GM18502 (cell line): ENCODE measurements around the gene CENPP.
"Not testable (repeated sequence)": the region's sequence is repeated elsewhere in the genome, so short reads cannot be mapped to it uniquely, and the experiment has no call there.

Experiments used
- ATAC-seq: cut with Tn5 transposase; IDR thresholded peaks from one replicate; pipeline ENCODE4 v1.9.1; 2021; ENCODE audit warnings: mild to moderate bottlenecking; ENCODE audit not compliant: unreplicated experiment, poor library complexity

CENPP gene

GRCh38 chr9:92608909-92609445, 283.2 kb downstream of the CENPP start:
- ATAC-seq: no peak

DNA sequence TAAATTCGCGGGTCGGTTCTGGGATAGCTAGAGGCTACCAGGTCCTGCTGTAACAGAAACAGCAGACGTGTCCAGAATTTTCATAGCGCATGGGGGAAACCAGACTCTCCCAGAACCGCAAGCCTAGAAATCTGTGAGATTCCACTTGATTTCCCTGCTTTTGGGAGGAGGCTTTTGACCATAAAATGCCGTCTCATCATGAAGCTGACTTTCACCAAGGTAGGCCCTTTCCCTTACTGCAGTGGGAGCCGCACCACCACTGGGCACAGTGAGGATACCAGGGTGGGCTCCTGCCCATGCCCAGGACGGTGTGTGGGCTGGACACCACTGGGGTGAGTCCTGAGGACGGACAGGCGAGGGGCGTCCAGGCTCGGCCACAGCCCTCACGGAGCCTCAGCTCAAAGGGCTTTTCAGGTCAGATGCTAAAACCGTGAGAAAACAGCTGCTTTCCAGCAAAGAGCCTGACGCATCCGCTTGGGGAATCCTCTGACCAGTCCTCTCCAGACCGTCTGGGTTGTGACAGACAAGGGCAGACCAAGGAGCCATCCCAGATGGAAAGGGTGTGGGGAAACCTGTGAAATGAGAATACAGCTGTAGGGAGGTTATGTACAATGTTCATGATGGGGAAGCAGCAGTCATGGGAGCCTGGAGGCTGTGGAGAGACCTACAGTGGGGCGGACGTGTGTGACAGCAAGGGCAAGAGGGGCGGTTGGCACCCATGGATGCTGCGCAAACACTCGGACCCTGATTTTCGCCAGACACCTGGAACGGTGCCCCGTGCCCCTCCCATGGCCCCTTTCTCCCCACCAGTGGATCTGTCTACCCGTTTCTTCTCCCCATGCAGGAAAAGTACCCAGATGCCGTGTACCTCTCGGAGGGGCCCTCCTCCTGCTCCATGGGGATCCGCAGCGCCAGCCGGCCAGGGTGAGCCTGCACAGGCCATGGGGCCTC, 285.0 kb downstream of the CENPP start:
- no peak for ATAC-seq

GRCh38 chr9:92611621-92612285, 286.0 kb downstream of the CENPP start:
- no peak for ATAC-seq

GRCh38 chr9:92612292-92612691, 286.5 kb downstream of the CENPP start:
- no peak for ATAC-seq

- ATAC-seq: no peak
Observed at GRCh38 chr9:92612816-92613215, 287.1 kb downstream of the CENPP start.

- no peak for ATAC-seq
Observed at GRCh38 chr9:92613268-92614122, 287.7 kb downstream of the CENPP start.

- ATAC-seq: no peak
Observed at GRCh38 chr9:92614123-92614510, 288.4 kb downstream of the CENPP start.

DNA sequence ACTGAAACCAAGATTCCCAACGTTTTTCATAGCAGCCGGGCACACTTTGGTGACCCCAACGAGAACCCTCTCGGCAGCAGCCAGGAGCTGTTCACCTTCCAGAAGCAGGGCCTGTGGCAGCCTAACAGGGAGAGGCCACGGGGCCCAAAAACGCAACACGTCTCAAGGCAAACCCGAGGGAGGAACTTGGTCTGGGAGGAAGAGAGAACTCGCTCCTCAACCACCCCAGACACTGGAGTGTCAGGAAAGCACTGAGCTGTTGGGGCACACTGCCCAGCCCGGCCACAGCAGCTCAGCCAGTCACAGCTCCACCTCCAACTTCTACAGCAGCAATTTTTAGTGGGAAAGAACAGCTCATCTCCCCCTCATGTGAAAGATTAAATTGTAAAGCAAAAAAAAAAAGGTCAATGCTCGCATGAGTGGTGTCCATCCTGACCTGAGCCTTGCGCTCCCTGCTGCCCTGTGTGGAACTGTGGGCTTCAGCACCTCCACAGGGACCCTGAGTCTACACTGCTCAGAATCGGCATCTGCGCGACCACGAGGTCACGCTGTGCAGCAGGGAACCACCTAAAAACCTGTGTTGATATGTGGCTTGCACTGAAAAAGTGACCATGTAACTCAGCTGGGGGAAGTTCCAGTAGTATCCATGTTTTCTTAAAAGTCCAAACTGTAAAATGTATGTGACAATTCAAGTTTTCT, 289.2 kb downstream of the CENPP start:
- no peak for ATAC-seq

DNA sequence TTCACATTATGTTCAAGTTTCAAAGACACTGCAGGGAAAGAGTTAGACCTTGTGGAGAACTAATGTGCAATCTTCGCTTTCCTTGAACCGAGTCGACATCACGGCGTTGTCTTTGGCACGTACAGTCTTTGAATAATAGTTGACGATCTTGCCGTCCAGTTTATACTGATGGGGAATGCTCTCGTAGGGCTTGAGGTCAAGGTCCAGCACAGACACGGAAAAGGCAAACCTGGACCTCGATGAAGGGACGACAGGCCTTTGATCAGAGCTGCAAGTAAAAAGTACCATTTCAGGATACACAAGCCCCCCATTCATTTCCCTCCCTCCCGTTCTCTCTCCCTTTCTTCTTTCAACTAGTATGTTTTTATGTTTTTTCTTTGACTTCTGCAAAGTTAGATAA, 290.0 kb downstream of the CENPP start:
- ATAC-seq: no peak

- no peak for ATAC-seq
Observed at GRCh38 chr9:92616199-92616641, 290.5 kb downstream of the CENPP start.

GRCh38 chr9:92616655-92617111, 290.9 kb downstream of the CENPP start:
- no peak for ATAC-seq

GRCh38 chr9:92617195-92617813, 291.6 kb downstream of the CENPP start:
- no peak for ATAC-seq

GRCh38 chr9:92617951-92618510, 292.3 kb downstream of the CENPP start:
- no peak for ATAC-seq

DNA sequence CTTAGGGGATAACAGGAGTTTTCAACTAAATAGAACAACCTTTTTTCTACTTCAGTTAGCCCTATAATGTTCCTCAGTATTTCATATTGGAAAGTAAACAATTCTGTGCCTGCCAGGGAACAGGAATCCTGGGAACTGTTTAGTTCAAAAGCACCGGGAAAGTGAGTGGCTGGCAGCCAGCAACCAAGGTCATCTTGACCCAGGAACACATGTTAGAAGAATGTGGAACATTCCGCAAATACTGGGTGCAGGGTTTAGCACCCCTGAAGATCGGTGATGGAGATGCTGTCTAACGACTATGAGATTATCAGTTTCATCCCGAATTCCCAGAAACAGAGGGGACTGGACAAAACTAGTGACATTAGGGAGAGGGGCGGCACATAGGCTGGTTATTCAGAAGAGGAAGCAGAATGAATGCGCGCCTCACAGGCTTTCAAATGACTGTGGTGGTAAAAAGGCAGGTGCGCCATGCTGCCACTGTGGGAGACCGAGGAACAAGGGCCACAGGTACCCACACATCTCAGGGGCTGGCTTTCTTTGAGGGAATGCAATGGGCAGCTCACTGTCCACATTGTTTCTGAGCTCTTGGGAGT, 293.0 kb downstream of the CENPP start:
- ATAC-seq: no peak

DNA sequence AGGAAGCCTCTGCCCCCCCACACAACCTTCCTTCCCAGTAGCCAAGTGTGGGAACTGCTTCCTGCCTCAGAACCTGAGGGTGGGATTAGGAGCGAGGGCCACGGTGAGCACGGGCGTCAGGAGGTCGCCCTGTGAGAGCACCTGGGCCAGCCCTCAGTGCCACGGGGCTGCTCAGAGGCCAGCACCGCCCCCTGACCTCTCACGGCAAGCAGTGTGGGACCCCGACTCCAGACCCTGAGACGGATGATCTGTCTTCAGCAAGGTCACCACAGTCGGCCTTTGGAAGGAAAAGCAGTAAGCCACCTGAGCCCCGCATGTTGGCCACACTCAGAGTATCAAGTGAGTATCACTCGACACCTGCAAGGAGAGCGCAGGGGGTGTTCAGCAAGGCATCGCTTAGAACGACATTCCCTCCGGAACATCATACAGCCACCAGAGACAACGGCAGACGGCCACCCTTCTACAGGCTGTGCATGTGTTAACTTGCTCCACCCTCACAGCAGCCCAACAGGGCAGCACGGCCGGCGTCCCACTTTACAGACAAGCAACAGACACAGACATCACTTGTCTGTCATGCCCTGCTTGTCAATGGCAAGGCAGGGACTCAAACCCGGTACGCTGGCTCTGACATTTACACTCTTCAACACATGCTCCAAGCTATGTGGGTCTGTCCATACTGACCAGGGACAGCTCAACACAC, 294.0 kb downstream of the CENPP start:
- no peak for ATAC-seq

DNA sequence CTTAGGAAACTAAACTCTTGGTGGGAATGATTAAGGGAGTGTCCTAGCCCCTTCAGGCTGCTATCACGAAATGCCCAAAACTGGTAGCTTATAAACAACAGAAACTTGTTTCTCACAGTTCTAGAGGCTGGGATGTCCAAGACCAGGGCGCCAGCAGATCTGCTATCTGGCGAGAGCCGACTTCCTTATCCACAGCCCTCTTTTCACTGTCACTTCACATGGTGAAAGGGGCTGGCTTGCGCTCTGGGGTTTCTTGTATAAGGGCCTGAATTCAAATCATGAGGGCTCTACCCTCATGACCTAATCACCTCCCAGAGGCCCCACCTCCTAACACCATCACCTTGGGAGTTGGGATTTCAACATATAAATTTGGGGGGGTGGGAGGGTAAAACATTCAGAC, 295.1 kb downstream of the CENPP start:
- ATAC-seq: no peak

- not testable (repeated sequence) for ATAC-seq
Observed at GRCh38 chr9:92623936-92624335, 298.2 kb downstream of the CENPP start.

DNA sequence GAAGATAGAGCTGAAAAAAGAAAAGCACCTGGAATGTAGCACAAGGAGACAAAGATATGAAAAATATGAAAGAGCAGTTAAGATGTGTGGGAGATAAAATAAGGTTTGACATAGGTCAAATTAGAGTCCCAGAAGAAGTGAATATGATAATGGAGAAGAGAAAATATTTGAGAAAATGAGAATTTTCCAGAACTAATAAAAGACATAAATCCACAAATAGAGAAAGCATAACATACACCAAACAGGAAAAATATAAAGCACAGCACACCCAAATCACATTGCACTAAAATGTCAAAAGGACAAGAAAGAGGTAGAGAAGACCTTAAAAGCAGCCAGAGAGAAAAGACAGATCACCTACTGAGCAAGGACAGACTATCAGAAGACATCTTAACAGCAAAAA, 300.7 kb downstream of the CENPP start:
- ATAC-seq: no peak
